Muscle layer of colon (tissue), 2 donors: ENCODE measurements around the gene MKNK1.
A peak's percentile ranks its signal among the peaks of the same experiment; 100 is the strongest.

Experiments
- H3K27ac ChIP-seq: one replicate; pipeline ENCODE4 v1.7.0; 2013; ENCODE audit warnings: low read depth, mild to moderate bottlenecking, low read length, moderate library complexity
- H3K27me3 ChIP-seq, 2 donors: one replicate each; pipeline ENCODE4 v1.7.0; 2013; ENCODE audit warnings: low read length in 2 of 2, mild to moderate bottlenecking in 2 of 2; ENCODE audit not compliant: insufficient read depth in 2 of 2, control insufficient read depth in 1 of 2
- H3K36me3 ChIP-seq: one replicate; pipeline ENCODE4 v1.7.0; 2013; ENCODE audit warnings: mild to moderate bottlenecking, low read length; ENCODE audit not compliant: insufficient read depth
- H3K4me1 ChIP-seq: one replicate; pipeline ENCODE4 v1.7.0; 2013; ENCODE audit warnings: mild to moderate bottlenecking, low read length; ENCODE audit not compliant: insufficient read depth
- H3K4me3 ChIP-seq, 2 donors: one replicate each; pipeline ENCODE4 v1.7.0; 2013; ENCODE audit warnings: low read length in 2 of 2, low read depth in 1 of 2, mild to moderate bottlenecking in 1 of 2, moderate library complexity in 1 of 2
- H3K9ac ChIP-seq: one replicate; pipeline ENCODE4 v1.7.0; 2013; ENCODE audit warnings: low read length
- H3K9me3 ChIP-seq: one replicate; pipeline ENCODE4 v1.7.0; 2013; ENCODE audit warnings: mild to moderate bottlenecking, low read length
- donor health status: abdominal sarcoma.
- donor health status: Adenocarcinoma of cecum.

MKNK1 gene

DNA sequence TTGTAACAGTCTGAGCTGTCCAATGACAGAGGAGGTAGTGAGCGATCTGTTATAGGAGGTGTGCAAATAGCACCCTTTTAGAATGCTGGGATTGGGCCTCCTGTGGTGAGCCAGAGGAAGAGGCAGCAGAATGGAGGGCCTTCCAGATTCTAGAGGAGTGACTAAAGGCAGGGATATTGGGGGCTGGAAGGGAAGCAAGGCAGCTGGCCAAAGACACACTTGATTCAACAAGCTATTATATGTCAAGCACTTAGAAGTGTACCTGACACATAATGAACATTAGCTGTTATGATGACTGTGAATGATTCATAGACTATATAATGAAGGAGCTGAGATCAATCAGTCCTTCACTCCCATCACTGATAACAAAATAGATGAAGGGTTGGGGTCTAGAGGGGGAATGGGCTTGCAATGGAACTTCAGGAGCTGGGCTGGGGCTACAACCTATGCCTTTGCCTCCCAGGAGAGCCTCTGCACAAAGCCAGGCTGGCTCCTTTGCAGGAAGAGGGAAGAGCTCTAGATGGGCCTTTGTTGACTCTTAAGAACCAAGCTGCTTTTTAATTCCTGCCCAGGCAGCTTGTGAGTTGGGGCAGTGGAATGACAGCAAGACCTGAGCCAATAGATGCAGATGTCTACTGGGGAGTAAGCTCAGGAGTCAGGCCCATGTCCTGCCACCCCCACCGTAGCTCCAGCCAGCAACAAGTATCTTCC lies 2.3 kb upstream of the MKNK1 start:
- no peak overlapping the region for H3K27ac ChIP-seq
- H3K4me1 ChIP-seq = peaks cover 28% of the 10 kb centered on the region
- H3K4me3 ChIP-seq = no peak overlapping the region
- no peak overlapping the region for H3K9ac ChIP-seq
- no peaks in the 10 kb centered on the region for H3K9me3 ChIP-seq
- no peaks in the 10 kb centered on the region for H3K27me3 ChIP-seq
- peaks cover 32% of the 10 kb centered on the region for H3K36me3 ChIP-seq

DNA sequence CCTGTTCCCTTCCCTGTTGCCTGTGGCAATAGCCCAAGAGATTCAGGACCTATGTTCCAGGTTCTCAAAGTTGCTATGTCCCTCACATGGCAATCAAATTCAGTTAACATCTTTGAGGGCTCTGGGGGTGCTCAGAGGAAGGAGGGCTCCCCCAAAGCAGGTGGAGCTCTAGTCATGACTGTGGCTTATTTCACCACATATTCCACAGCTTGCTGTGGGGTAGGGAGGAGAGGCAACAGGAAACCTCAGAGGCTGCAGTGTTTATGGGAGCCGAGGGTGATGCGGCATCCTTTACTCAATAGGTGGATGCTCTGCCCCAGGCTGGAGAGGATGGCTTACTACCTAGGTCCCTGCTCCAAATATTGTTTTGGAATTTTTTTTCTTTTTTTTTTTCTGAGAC lies 1.2 kb upstream of the MKNK1 start:
- H3K4me1 ChIP-seq = peaks cover 26% of the 10 kb centered on the region
- H3K36me3 ChIP-seq = peaks cover 24% of the 10 kb centered on the region
- H3K27ac ChIP-seq = no peak overlapping the region
- no peaks in the 10 kb centered on the region for H3K9me3 ChIP-seq
- H3K4me3 ChIP-seq = no peak overlapping the region
- no peaks in the 10 kb centered on the region for H3K27me3 ChIP-seq
- H3K9ac ChIP-seq = no peak overlapping the region

DNA sequence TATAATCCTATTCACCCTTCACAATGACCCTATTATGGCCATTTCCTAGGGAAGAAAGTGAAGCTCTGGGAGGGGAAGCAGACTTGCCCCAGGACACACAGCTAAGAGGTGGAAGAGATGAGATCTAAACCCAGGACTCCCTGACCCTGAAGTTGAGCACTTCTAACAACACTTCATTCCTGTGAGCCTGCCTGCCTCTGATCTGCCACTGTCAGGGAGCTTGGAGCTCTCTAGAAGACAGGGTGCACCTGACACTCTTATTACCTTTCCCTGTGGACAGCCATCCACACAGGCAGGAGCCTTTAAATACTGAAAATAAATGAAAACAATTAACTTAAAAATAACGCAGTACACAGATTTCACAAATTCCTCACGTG lies 599 bp downstream of the MKNK1 start:
- H3K36me3 ChIP-seq = peaks cover 8% of the 10 kb centered on the region
- H3K27me3 ChIP-seq = no peaks in the 10 kb centered on the region
- peak overlapping the region; percentile 83 for H3K27ac ChIP-seq
- peak overlapping the region; percentile 86 for H3K4me3 ChIP-seq
- H3K9ac ChIP-seq = peak overlapping the region; percentile 75
- H3K9me3 ChIP-seq = no peaks in the 10 kb centered on the region
- peaks cover 43% of the 10 kb centered on the region for H3K4me1 ChIP-seq

DNA sequence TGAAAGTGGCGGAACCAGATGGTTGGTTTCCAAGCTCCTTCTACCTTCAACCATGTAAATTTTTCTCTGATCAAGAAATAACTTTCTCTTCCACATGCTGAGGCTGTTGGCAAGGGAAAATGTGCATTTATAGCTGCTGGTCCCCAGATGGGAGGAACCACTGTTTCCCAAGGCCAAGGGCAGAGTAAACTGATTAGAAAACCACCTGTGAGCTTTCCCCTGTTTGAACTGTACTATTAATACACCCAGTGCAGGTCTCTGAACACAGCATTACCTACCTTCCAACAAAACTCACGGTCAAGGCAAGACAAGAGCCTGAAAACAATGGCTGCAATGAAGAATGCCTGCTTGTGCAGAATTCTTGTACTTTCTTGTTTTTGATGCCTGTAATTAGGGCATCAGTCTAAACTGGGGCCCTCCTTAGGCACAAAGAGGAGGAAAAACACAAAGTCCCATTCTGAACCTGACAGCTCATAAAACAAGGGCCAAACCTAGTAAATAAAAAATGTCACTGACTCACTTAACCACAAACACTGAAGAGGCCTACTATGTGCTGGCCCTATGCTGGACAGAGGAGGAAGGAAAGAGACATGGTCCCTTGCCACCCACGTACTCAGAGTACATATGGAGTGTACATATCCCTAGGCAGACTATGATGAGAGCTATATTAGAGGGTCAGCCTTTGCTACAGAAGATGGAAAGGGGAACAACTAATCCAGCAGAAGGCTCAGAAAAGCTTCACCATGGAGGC lies 2.6 kb downstream of the MKNK1 start:
- H3K4me1 ChIP-seq = peaks cover 55% of the 10 kb centered on the region
- H3K27ac ChIP-seq = no peak overlapping the region
- no peaks in the 10 kb centered on the region for H3K27me3 ChIP-seq
- no peaks in the 10 kb centered on the region for H3K9me3 ChIP-seq
- H3K9ac ChIP-seq = no peak overlapping the region
- no peak overlapping the region for H3K4me3 ChIP-seq
- H3K36me3 ChIP-seq = no peaks in the 10 kb centered on the region

DNA sequence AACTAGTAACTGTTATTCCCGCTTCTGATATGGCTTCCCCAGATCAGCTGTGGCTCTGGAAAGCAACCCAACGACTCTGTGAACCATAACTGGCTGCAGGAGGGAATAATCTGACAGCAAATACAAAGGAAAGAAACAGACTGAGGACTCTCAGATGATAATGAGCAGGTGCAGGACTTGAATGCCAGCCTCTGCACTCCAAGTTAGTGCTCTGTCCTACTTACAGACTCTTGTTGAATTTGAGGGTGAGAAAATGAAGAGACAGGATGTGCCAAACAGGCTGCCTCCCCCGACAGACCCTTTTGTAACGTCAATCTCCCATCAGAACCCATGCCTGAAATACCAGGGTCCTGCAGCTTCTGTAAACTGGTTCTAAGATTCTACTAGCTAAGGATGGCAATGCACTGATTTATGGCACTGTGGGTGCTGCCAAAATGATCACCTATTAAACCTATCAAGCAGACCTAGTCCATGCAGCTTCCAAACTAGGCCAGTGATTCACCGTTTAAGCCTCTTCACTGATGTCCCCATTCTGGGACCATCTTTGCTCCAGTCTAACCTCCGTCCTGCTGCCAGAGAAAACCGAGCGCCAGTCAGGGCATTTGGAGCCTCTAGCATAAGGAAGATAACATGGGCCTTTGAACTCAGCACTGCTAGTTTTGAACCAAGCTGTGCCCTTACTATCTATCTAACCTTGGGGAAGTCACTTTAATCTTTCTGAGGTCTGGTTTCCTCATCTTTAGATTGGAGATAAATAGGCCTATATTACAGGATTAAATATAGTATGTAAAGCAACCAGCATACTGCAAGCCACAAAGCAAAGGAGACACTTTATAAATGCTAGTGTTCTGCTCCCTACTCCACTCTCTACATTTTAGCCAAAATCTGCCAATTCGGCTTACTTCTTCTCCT lies 4.8 kb downstream of the MKNK1 start:
- no peaks in the 10 kb centered on the region for H3K36me3 ChIP-seq
- H3K27me3 ChIP-seq = no peaks in the 10 kb centered on the region
- no peak overlapping the region for H3K4me3 ChIP-seq
- peaks cover 56% of the 10 kb centered on the region for H3K4me1 ChIP-seq
- H3K27ac ChIP-seq = peak overlapping the region; percentile 75
- H3K9me3 ChIP-seq = no peaks in the 10 kb centered on the region
- H3K9ac ChIP-seq = no peak overlapping the region

DNA sequence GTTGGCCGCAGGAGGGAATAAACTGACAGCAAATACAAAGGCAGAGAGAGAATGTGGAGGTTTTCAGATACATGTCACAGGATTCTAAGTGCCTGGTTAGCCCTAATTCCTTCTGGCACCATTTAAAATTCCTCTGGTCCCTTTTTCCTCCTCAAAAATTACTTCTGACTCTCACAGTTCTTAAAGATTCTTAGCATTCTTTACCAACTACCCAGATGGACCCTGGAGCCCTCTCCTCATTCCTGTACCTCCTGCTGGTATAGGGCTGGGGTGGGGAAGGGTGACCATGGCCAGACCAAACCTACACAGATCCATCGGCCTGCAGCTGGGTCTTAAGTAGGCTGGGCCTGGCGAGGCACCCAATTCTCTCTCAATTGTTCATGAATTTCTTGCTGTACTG lies 7.2 kb downstream of the MKNK1 start:
- H3K4me3 ChIP-seq = no peak overlapping the region
- no peak overlapping the region for H3K27ac ChIP-seq
- peaks cover 44% of the 10 kb centered on the region for H3K4me1 ChIP-seq
- peaks cover 14% of the 10 kb centered on the region for H3K36me3 ChIP-seq
- H3K9me3 ChIP-seq = no peaks in the 10 kb centered on the region
- H3K9ac ChIP-seq = no peak overlapping the region
- H3K27me3 ChIP-seq = no peaks in the 10 kb centered on the region

DNA sequence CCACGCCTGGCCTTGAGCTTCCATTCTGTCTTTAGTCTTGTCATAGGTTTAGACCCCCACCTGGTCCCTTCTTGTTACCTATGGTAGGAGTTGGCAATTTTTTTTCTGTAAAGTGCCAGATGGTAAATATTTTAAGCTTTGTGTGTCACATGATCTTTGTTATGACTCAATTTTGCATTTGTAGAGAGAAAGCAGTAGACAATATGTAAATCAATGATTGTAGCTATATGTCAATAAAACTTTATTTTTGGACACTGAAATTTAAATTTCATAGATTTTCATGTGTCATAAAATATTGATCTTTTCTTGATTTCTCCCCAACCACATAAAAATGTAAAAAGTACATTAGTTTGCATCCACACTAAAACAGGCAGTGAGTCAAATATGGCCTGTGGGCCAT lies 8.0 kb downstream of the MKNK1 start:
- H3K27me3 ChIP-seq = no peaks in the 10 kb centered on the region
- no peak overlapping the region for H3K27ac ChIP-seq
- peaks cover 19% of the 10 kb centered on the region for H3K36me3 ChIP-seq
- no peaks in the 10 kb centered on the region for H3K9me3 ChIP-seq
- no peak overlapping the region for H3K4me3 ChIP-seq
- peaks cover 44% of the 10 kb centered on the region for H3K4me1 ChIP-seq
- H3K9ac ChIP-seq = no peak overlapping the region

DNA sequence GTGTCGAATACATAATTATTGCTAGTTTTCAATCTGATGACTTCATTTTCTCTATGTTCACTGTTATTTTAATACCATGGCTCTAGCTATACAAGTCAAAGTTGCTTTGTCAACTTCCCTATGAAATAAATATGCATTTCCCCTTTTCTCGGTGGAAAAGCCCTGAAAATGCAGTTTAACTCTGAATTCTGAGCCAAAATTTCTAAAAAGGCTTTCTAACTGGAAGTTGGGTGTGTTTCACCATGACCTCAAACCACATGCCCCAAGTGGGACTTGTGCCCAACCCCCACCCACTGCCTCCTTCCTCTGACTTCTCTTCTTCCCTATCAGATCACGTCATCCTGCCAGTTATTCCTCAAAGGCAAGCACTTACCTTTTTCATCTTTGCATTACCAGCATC lies 8.9 kb downstream of the MKNK1 start:
- no peaks in the 10 kb centered on the region for H3K9me3 ChIP-seq
- H3K27ac ChIP-seq = no peak overlapping the region
- no peak overlapping the region for H3K4me3 ChIP-seq
- H3K4me1 ChIP-seq = peaks cover 38% of the 10 kb centered on the region
- no peak overlapping the region for H3K9ac ChIP-seq
- H3K36me3 ChIP-seq = peaks cover 28% of the 10 kb centered on the region
- no peaks in the 10 kb centered on the region for H3K27me3 ChIP-seq

DNA sequence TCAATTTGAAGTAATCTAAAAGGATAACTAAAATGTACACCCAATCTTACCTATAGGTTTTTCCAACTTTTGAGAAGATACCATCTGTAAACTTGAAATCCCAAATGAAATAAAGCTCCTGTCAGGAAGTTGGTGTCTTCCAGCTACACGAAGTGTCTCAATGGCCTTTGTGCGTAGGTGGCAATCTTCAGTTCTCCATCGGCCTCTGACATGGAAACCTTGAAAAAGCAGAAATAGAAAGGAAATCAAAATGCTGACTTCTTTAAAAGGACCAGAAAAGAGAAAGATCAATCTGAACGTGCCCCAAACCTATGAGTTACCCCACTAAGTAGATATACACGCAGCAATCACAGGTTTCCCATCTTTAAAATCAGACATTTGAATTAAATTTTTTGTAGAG lies 10.0 kb downstream of the MKNK1 start:
- Histone ChIP-seq H3K27ac (peak overlapping the region; percentile 61), H3K4me3 (no peak overlapping the region), H3K36me3 (peaks cover 39% of the 10 kb centered on the region), H3K4me1 (peaks cover 27% of the 10 kb centered on the region), H3K9ac (no peak overlapping the region), H3K9me3 (no peaks in the 10 kb centered on the region), H3K27me3 (no peaks in the 10 kb centered on the region)

DNA sequence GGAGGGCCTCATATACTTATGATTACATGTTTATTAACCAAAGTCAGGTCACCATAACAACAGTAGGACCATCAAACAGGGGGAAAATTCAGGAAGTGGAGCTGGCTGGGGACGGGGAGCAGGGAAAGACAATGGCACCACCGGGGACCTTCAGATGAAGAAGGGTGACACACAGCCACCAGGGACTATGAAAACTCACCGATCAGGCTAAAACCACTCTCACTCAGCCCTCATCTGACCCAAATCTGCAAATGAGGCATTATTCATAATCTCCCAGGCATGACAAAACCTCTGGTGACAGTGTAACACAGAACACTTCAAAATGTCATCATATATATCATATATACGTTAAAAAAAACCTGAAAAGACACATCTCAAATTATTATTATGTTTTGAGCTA lies 11.2 kb downstream of the MKNK1 start:
- H3K4me3 ChIP-seq = no peak overlapping the region
- H3K36me3 ChIP-seq = peaks cover 42% of the 10 kb centered on the region
- H3K27me3 ChIP-seq = no peaks in the 10 kb centered on the region
- no peak overlapping the region for H3K9ac ChIP-seq
- peaks cover 16% of the 10 kb centered on the region for H3K4me1 ChIP-seq
- no peaks in the 10 kb centered on the region for H3K9me3 ChIP-seq
- H3K27ac ChIP-seq = no peak overlapping the region

DNA sequence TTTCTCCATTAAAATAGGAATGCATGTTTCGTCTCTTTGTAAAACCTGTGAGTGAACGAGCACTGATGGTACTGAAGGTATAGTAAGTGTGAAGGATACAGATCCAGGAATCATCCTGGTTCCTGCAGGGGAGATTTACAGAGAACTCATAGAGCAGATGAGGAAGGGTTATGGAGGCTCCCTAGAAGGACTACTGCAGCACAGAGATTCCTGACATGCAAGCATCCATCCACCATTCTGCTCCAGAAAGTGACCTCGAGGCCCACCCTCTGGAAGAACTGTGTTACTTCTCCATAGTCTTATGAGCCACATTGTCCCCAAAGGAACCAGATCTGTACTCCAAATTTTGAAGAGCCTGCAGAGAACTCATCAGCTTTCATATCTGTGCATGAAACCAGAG lies 14.5 kb downstream of the MKNK1 start:
- Histone ChIP-seq H3K27ac (no peak overlapping the region), H3K9ac (no peak overlapping the region), H3K27me3 (no peaks in the 10 kb centered on the region), H3K4me1 (no peaks in the 10 kb centered on the region), H3K36me3 (peaks cover 56% of the 10 kb centered on the region), H3K9me3 (no peaks in the 10 kb centered on the region), H3K4me3 (no peak overlapping the region)
